Body of pancreas (tissue), 4 donors: ENCODE data around the gene USP32. TPM values are rescaled to one million over a fixed set of nuclear protein-coding genes. Genes with fewer than 3 reads are reported as not detected.

Experiments used
- ATAC-seq: fragments of 150-250 bp; one replicate; pipeline ENCODE4 v1.9.1; 2016
- DNase-seq, 4 donors: peaks; one replicate each; pipeline ENCODE4 v3.0.0-alpha.2; 2019
- H3K27ac ChIP-seq, 4 donors: fragments of 200-600 bp; sonication (generic); 1 replicate in 3 of 4; 2 replicates in 1 of 4; pipeline versions ENCODE4 v1.5.1 to v1.6.1; 2016 to 2019; ENCODE audit warnings: mild to moderate bottlenecking in 1 of 4, mixed read lengths in 1 of 4, moderate library complexity in 1 of 4
- H3K27me3 ChIP-seq, 2 donors: fragments of 200-600 bp; sonication (generic); one replicate each; pipeline ENCODE4 v1.6.0; 2016; ENCODE audit warnings: mild to moderate bottlenecking in 1 of 2
- H3K36me3 ChIP-seq, 2 donors: fragments of 200-600 bp; sonication (generic); replicated peaks in 1 of 2; 2 replicates each; pipeline ENCODE4 v1.5.1; 2016; ENCODE audit warnings: low read depth in 2 of 2; ENCODE audit not compliant: insufficient read depth in 1 of 2
- H3K4me1 ChIP-seq: fragments of 200-600 bp; sonication (generic); one replicate; pipeline ENCODE4 v1.6.0; 2016
- H3K4me3 ChIP-seq, 2 donors: fragments of 200-600 bp; sonication (generic); 1 replicate in 1 of 2; 2 replicates in 1 of 2; pipeline ENCODE4 v1.5.1; 2016 to 2019
- H3K9me3 ChIP-seq, 3 donors: fragments of 200-600 bp; sonication (generic); 1 replicate in 2 of 3; 2 replicates in 1 of 3; pipeline ENCODE4 v1.5.1; 2016
- CTCF ChIP-seq, 7 experiments: fragments of 450-650 bp in 4 of 7; fragments of 200-600 bp in 3 of 7; sonication (generic) in 3 of 7; IDR thresholded peaks; one replicate each; pipeline ENCODE4 v1.5.1; 2016 to 2019; ENCODE audit warnings: antibody characterized with exemption in 7 of 7
- POLR2A ChIP-seq, 3 donors: fragments of 450-650 bp; IDR thresholded peaks; one replicate each; pipeline ENCODE4 v1.6.1; 2016; ENCODE audit warnings: antibody characterized with exemption in 3 of 3, mild to moderate bottlenecking in 2 of 3
- WGBS, 2 donors: methylation state at CpG; one replicate each; pipeline ENCODE4 v1.1.5; 2017; 5-methylcytosine and 5-hydroxymethylcytosine counted together
- intact Hi-C: fragments of 100-400 bp; cut with DNase I; formaldehyde crosslinking; loops from one replicate; pipeline ENCODE4 v1.15.1; 2023
- total RNA-seq, 2 donors: library from RNA; depleted of rRNA; stranded (reverse); fragments of >200 nt; gene quantifications; one replicate each; pipeline ENCODE4 v1.1.0, GENCODE V29; 2016

Gene USP32
- total RNA-seq, 2 donors from 2014 or later: 15.8 to 19.7 TPM

DNA sequence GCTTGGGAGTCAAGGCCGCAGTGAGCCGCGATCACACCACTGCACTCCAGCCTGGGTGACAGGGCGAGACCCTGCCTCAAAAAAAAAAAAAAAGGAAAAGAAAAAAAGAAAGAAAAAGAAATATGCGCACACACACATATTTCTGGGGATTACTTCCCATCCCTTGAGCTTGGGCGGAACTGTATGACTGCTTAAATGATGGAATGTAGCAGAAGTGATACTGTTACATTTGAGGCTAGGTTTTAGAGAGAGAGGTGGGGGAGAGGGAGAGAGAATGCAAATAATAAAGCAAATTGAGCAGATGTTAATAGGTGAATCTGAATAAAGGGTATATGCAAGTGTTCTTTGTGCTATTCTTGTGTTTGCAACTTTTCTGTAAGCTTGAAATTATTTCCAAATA, 12.0 kb upstream of the USP32 start:
- no peak for TF ChIP-seq POLR2A (IDR thresholded peaks at IDR 0.05)
- no peak for TF ChIP-seq CTCF (IDR thresholded peaks at IDR 0.05)
- H3K4me1 ChIP-seq: no peaks in the 10 kb centered on the region
- no peaks in the 10 kb centered on the region for H3K9me3 ChIP-seq
- no peaks in the 10 kb centered on the region for H3K36me3 ChIP-seq
- DNase-seq: no peak
- H3K4me3 ChIP-seq: no peak overlapping the region
- intact Hi-C loops: no loop called here
- no peaks in the 10 kb centered on the region for H3K27me3 ChIP-seq
- ATAC-seq: no peak
- 87 to 95% methylated on average over 6 of the region's 6 CpGs for WGBS, 2 donors
- no peak overlapping the region for H3K27ac ChIP-seq

- DNase-seq: no peak
- no peak for TF ChIP-seq CTCF (IDR thresholded peaks at IDR 0.05)
- no peak for TF ChIP-seq POLR2A (IDR thresholded peaks at IDR 0.05)
- Histone ChIP-seq H3K4me1 (no peaks in the 10 kb centered on the region), H3K27me3 (no peaks in the 10 kb centered on the region), H3K9me3 (no peaks in the 10 kb centered on the region), H3K36me3 (no peaks in the 10 kb centered on the region), H3K4me3 (no peak overlapping the region), H3K27ac (no peak overlapping the region)
- WGBS, 2 donors: 73 to 74% methylated on average over 3 of the region's 3 CpGs
- intact Hi-C loops: no loop called here
- ATAC-seq: no peak
These were observed 11.5 kb upstream of the USP32 start for GRCh38 chr17:60403523-60403810.

DNA sequence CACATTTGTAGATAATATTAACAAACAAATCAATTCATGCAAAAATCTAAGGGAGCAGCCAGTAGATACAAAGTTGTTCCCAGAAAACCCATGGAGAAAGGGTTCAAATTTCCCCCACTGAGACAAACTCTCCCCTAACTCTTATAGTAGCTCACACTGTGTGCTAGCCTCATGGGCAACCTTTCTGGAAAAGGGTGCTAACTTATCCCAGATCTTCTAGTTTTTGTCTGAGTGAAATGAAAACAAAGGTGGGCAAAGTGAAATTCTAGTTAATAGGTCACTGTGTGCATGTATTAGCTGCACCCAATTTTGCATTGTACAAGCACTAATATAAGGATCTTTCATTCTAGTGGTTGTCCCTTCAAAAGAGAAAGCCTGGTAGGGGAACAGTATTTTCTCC, 9.9 kb upstream of the USP32 start:
- Histone ChIP-seq H3K9me3 (no peaks in the 10 kb centered on the region), H3K27ac (no peak overlapping the region), H3K4me3 (no peak overlapping the region), H3K4me1 (no peaks in the 10 kb centered on the region), H3K27me3 (no peaks in the 10 kb centered on the region), H3K36me3 (no peaks in the 10 kb centered on the region)
- ATAC-seq (no peak), DNase-seq (no peak)
- intact Hi-C loops: no loop called here
- TF ChIP-seq POLR2A (IDR thresholded peaks at IDR 0.05) (no peak), CTCF (IDR thresholded peaks at IDR 0.05) (no peak)

DNA sequence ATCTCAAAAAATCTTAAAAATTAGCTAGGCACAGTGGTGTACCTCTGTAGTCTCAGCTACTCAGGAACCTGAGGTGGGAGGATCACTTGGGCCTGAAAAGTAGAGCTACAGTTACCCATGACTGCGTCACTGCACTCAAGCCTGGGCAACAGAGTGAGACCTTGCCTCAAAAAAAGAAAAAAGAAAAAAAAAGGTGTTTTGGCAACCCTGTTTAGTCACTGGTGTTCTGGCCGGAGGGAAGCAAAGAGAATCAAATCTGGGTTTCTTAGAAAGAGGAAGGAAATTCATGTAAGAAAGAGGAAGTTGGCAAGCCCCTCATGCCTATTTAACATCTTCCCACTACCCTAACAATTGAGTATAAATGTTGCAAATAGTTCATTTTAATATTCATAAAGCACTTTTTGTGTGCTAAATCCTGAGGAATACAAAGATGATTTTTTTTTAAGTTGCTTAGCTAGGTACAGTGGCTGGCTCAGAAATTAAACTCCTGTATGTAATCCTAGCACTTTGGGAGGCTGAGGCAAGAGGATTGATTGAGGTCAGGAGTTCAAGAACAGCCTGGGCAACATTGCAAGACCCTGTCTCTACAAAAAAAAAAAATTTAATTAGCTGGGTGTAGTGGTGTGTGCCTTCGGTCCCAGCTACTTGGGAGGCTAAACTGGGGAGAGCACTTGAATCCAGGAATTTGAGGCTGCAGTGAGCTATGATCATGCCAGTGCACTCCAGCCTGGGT, 6.5 kb upstream of the USP32 start:
- H3K36me3 ChIP-seq: no peaks in the 10 kb centered on the region
- TF ChIP-seq CTCF (IDR thresholded peaks at IDR 0.05) (no peak), POLR2A (IDR thresholded peaks at IDR 0.05) (no peak)
- H3K4me1 ChIP-seq: no peaks in the 10 kb centered on the region
- no peak for ATAC-seq
- H3K9me3 ChIP-seq: no peaks in the 10 kb centered on the region
- H3K4me3 ChIP-seq: no peak overlapping the region
- intact Hi-C loops: no loop called here
- 65 to 87% methylated on average over 3 of the region's 3 CpGs for WGBS, 2 donors
- no peaks in the 10 kb centered on the region for H3K27me3 ChIP-seq
- peak overlapping the region in 1 of 4 donors; percentile 52 for H3K27ac ChIP-seq
- peak in 1 of 4 donors; percentile 22 for DNase-seq

DNA sequence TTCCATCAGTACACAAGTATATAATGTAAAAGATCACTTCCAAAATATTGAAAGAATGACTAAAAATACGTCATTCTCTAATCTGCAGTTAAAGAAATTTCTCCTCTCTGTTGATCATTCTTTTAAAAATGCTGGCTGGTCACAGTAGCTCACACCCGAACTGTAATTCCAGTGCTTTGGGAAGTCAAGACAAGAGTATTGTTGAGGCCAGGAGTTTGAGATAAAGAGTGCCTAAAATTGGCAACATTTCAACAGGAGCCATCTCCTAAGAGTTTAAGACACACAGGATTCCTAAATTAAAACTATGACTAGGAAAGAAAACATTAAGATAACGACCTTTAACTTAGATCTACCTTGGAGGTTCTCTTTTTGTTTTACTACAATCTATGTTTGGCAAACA, 4.5 kb upstream of the USP32 start:
- intact Hi-C loops: no loop called here

More for the DNA sequence above, 4.5 kb upstream of the USP32 start:
- H3K27ac ChIP-seq: no peak overlapping the region
- TF ChIP-seq CTCF (IDR thresholded peaks at IDR 0.05) (no peak), POLR2A (IDR thresholded peaks at IDR 0.05) (no peak)
- no peak overlapping the region for H3K4me3 ChIP-seq
- no peaks in the 10 kb centered on the region for H3K27me3 ChIP-seq
- 65 to 68% methylated on average over 3 of the region's 3 CpGs for WGBS, 2 donors
- no peaks in the 10 kb centered on the region for H3K36me3 ChIP-seq
- ATAC-seq (no peak), DNase-seq (no peak)
- H3K4me1 ChIP-seq: no peaks in the 10 kb centered on the region
- no peaks in the 10 kb centered on the region for H3K9me3 ChIP-seq
